Adrenal gland (tissue), 5 donors: ENCODE data around the gene ME1.
"Not testable (repeated sequence)": the region's sequence is repeated elsewhere in the genome, so short reads cannot be mapped to it uniquely, and the experiment has no call there.

Experiments
- CTCF ChIP-seq, 6 experiments: fragments of 450-650 bp in 4 of 6; fragments of 200-600 bp in 2 of 6; sonication (generic) in 1 of 6; IDR thresholded peaks; 1 replicate in 5 of 6; 2 replicates in 1 of 6; pipeline versions ENCODE4 v1.5.1 to v1.8.0; 2016 to 2021; ENCODE audit warnings: antibody characterized with exemption in 6 of 6, mild to moderate bottlenecking in 2 of 6, moderate library complexity in 1 of 6
- POLR2A ChIP-seq, 2 donors: fragments of 450-650 bp; IDR thresholded peaks; one replicate each; pipeline ENCODE4 v1.6.1; 2017; ENCODE audit warnings: antibody characterized with exemption in 2 of 2, mild to moderate bottlenecking in 2 of 2, moderate library complexity in 1 of 2
- donor health status: DM: no; HTN: no; CAD: no.

- not testable (repeated sequence) for TF ChIP-seq POLR2A, CTCF (IDR thresholded peaks at IDR 0.05)
Measured at GRCh38 chr6:83450015-83450414, 19.2 kb upstream of the ME1 start.
